ENCODE measurements around the gene S100A12.
A peak's percentile ranks its signal among the peaks of the same experiment; 100 is the strongest.

Gene S100A12

GRCh38 chr1:153402226-153402625, 26.8 kb upstream of the S100A12 start:
- DNase-seq (ENCODE audit: insufficient read length, low spot score) (no peak), FAIRE-seq (no peak)
- no peak for TF ChIP-seq POLR2A (IDR thresholded peaks at IDR 0.05; ENCODE audit: low read depth, low read length)

GRCh38 chr1:153401461-153401860, 26.0 kb upstream of the S100A12 start:
- FAIRE-seq = no peak
- TF ChIP-seq POLR2A (IDR thresholded peaks at IDR 0.05; ENCODE audit: low read depth, low read length) = no peak

GRCh38 chr1:153400244-153400643, 24.8 kb upstream of the S100A12 start:
- FAIRE-seq (no peak), DNase-seq (ENCODE audit: insufficient read length, low spot score) (no peak)
- no peak for TF ChIP-seq POLR2A (IDR thresholded peaks at IDR 0.05; ENCODE audit: low read depth, low read length)

More at GRCh38 chr1:153401461-153401860, 26.0 kb upstream of the S100A12 start:
- no peak for DNase-seq (ENCODE audit: insufficient read length, low spot score)

- FAIRE-seq (no peak), DNase-seq (ENCODE audit: insufficient read length, low spot score) (no peak)
- no peak for TF ChIP-seq POLR2A (IDR thresholded peaks at IDR 0.05; ENCODE audit: low read depth, low read length)
Measured at GRCh38 chr1:153399401-153400055, 24.1 kb upstream of the S100A12 start.

GRCh38 chr1:153397924-153398651, 22.7 kb upstream of the S100A12 start:
- DNase-seq (ENCODE audit: insufficient read length, low spot score) = no peak
- no peak for TF ChIP-seq POLR2A (IDR thresholded peaks at IDR 0.05; ENCODE audit: low read depth, low read length)
- FAIRE-seq = no peak

- no peak for DNase-seq (ENCODE audit: insufficient read length, low spot score)
- TF ChIP-seq POLR2A (IDR thresholded peaks at IDR 0.05; ENCODE audit: low read depth, low read length) = no peak
- no peak for FAIRE-seq
Measured at GRCh38 chr1:153397051-153397923, 21.9 kb upstream of the S100A12 start.

- TF ChIP-seq POLR2A (IDR thresholded peaks at IDR 0.05; ENCODE audit: low read depth, low read length) = no peak
- DNase-seq (ENCODE audit: insufficient read length, low spot score) (no peak), FAIRE-seq (no peak)
Measured at GRCh38 chr1:153396461-153396860, 21.0 kb upstream of the S100A12 start.

- FAIRE-seq (no peak), DNase-seq (ENCODE audit: insufficient read length, low spot score) (no peak)
- TF ChIP-seq POLR2A (IDR thresholded peaks at IDR 0.05; ENCODE audit: low read depth, low read length) = no peak
Measured at GRCh38 chr1:153395776-153396175, 20.4 kb upstream of the S100A12 start.

- no peak for FAIRE-seq
- DNase-seq (ENCODE audit: insufficient read length, low spot score) = peak; percentile 39
Measured at GRCh38 chr1:153395136-153395685, 19.8 kb upstream of the S100A12 start.

GRCh38 chr1:153394391-153394790, 19.0 kb upstream of the S100A12 start:
- no peak for TF ChIP-seq POLR2A (IDR thresholded peaks at IDR 0.05; ENCODE audit: low read depth, low read length)
- DNase-seq (ENCODE audit: insufficient read length, low spot score) = no peak
- FAIRE-seq = no peak

More at GRCh38 chr1:153395136-153395685, 19.8 kb upstream of the S100A12 start:
- TF ChIP-seq POLR2A (IDR thresholded peaks at IDR 0.05; ENCODE audit: low read depth, low read length) = no peak

GRCh38 chr1:153393926-153394325, 18.5 kb upstream of the S100A12 start:
- FAIRE-seq (no peak), DNase-seq (ENCODE audit: insufficient read length, low spot score) (no peak)
- TF ChIP-seq POLR2A (IDR thresholded peaks at IDR 0.05; ENCODE audit: low read depth, low read length) = no peak

- DNase-seq (ENCODE audit: insufficient read length, low spot score) = no peak
- no peak for FAIRE-seq
- TF ChIP-seq POLR2A (IDR thresholded peaks at IDR 0.05; ENCODE audit: low read depth, low read length) = no peak
Measured at GRCh38 chr1:153392822-153393221, 17.4 kb upstream of the S100A12 start.

- TF ChIP-seq POLR2A (IDR thresholded peaks at IDR 0.05; ENCODE audit: low read depth, low read length) = no peak
- no peak for FAIRE-seq
- no peak for DNase-seq (ENCODE audit: insufficient read length, low spot score)
Measured at GRCh38 chr1:153392258-153392657, 16.8 kb upstream of the S100A12 start.
